Lower lobe of right lung (tissue), 2 donors: ENCODE data around the gene MAGI2. TPM values are rescaled to one million over a fixed set of nuclear protein-coding genes. Genes with fewer than 3 reads are reported as not detected.

ENCODE experiments used
- ATAC-seq, 2 donors: fragments of 200-7000 bp; cut with Tn5 transposase; one replicate each; pipeline ENCODE4 v1.9.1; 2020 to 2022; ENCODE audit warnings: mild to moderate bottlenecking in 2 of 2, moderate library complexity in 2 of 2
- DNase-seq: peaks from one replicate; pipeline ENCODE4 v3.0.0-alpha.2; 2020
- H3K27ac ChIP-seq: fragments of 200-600 bp; one replicate; pipeline ENCODE4 v1.8.0; 2022
- H3K27me3 ChIP-seq: fragments of 200-600 bp; one replicate; pipeline ENCODE4 v1.8.0; 2022; ENCODE audit warnings: low read depth
- H3K36me3 ChIP-seq: fragments of 200-600 bp; one replicate; pipeline ENCODE4 v1.8.0; 2022; ENCODE audit warnings: mild to moderate bottlenecking
- H3K4me1 ChIP-seq: fragments of 200-600 bp; one replicate; pipeline ENCODE4 v1.8.0; 2022
- H3K4me3 ChIP-seq: fragments of 200-600 bp; one replicate; pipeline ENCODE4 v1.8.0; 2022; ENCODE audit warnings: mild to moderate bottlenecking
- H3K9me3 ChIP-seq: fragments of 200-600 bp; one replicate; pipeline ENCODE4 v1.8.0; 2022
- intact Hi-C: fragments of 100-400 bp; cut with DNase I; formaldehyde crosslinking; loops from one replicate; pipeline ENCODE4 v1.11.0; 2022
- total RNA-seq: library from RNA; stranded (reverse); fragmentation: NEBNext Ultra II Directional; extraction: Animal tissue kit (Norgen Biotek cat#: 25700); gene quantifications from one replicate; pipeline ENCODE4 v1.2.1, GENCODE V29; 2021
- TF ChIP-seq, protein P1 (sequence below): fragments of 200-600 bp; IDR thresholded peaks from one replicate; pipeline ENCODE4 v1.8.0; 2022; ENCODE audit warnings: antibody characterized with exemption, mild to moderate bottlenecking
- donor health status: DM: no; HTN: yes; CAD: no; lungs with severe emphysema.

The MAGI2 gene
- total RNA-seq, 1 donor from 2014 or later: 15.3 TPM

DNA sequence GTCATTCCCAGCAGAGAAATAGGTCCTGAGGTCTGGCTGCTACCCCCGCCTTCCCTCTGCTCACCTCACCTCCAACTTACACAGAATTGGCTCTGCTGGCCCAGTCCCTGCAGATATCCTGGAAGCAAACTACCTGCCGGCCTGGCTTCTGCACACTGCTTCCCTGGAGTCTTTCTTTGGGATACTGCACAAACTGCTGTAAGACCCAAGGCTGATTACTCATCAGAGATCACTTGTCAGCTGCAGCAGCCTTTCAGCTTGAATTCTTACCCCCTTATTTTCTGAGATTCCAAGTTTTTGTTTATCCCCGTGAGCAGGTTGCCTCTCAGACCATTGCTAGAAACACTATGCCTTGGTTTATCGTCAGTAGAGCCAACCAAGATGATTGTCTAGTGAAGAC is 1228.5 kb downstream of the MAGI2 start:
- H3K36me3 ChIP-seq: no peaks in the 10 kb centered on the region
- DNase-seq: no peak
- no peak overlapping the region for H3K4me3 ChIP-seq
- peaks cover 6% of the 10 kb centered on the region for H3K4me1 ChIP-seq
- H3K27ac ChIP-seq: no peak overlapping the region
- H3K9me3 ChIP-seq: no peaks in the 10 kb centered on the region
- ATAC-seq: no peak
- intact Hi-C loops: no loop called here
- TF ChIP-seq, protein P1, sequence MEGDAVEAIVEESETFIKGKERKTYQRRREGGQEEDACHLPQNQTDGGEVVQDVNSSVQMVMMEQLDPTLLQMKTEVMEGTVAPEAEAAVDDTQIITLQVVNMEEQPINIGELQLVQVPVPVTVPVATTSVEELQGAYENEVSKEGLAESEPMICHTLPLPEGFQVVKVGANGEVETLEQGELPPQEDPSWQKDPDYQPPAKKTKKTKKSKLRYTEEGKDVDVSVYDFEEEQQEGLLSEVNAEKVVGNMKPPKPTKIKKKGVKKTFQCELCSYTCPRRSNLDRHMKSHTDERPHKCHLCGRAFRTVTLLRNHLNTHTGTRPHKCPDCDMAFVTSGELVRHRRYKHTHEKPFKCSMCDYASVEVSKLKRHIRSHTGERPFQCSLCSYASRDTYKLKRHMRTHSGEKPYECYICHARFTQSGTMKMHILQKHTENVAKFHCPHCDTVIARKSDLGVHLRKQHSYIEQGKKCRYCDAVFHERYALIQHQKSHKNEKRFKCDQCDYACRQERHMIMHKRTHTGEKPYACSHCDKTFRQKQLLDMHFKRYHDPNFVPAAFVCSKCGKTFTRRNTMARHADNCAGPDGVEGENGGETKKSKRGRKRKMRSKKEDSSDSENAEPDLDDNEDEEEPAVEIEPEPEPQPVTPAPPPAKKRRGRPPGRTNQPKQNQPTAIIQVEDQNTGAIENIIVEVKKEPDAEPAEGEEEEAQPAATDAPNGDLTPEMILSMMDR: no peak
- H3K27me3 ChIP-seq: no peaks in the 10 kb centered on the region

DNA sequence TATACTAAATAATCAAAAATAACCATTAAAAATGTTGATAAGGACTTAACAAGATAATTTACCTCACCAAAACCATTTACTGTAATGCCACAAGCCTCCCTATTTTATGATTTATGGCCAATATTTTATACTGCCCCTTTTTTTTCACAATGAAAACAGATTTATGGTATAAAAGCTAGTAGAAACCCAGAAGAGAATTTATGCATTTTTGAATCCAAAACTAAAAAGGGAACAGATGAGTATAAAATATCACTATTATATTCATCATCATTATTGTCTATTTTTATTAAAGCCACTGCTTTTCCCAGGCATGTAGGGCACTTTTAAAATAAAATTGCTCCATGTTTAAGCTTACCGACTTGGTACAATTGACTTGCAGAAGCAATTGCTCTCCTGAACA is 1229.9 kb downstream of the MAGI2 start:
- TF ChIP-seq, protein P1: no peak
- intact Hi-C loops: no loop called here

DNA sequence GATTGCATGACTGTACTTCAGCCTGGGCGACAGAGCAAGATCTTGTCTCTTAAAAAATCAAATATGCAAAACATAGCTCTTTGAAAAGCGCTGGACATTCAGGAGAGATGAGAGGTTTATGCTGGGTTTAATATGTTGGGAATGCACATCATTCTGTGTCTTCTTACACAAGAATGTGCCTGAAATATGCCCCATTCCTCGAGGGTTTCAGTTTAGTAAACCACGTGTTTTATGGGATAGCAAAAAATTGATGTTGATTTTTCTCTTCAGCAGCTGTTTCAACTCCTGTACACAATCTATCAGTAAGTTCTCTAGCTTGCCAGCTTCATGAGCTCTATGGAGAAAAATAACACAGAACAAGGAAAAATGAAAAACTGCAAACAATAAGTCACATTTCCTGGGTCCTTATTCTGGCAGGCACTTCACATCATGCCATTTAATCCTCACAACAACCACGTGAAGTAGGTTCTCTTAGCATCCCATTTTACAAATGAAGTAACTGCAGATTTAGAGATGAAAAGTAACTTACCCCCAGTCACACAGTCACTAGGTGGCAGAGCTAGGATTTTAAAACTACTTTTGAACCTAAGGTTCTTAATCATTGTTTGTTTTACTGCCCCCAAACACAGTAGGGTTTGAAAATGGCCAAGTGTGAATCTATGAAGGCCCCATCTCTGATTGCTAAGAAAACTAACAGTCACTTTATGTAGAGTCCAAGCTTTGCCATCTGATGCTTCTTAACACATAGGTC is 1231.3 kb downstream of the MAGI2 start:
- H3K4me1 ChIP-seq: peaks cover 6% of the 10 kb centered on the region
- no peak overlapping the region for H3K27ac ChIP-seq
- ATAC-seq (no peak), DNase-seq (no peak)
- H3K27me3 ChIP-seq: no peaks in the 10 kb centered on the region
- intact Hi-C loops: no loop called here
- no peaks in the 10 kb centered on the region for H3K9me3 ChIP-seq
- TF ChIP-seq, protein P1: no peak
- H3K36me3 ChIP-seq: no peaks in the 10 kb centered on the region
- no peak overlapping the region for H3K4me3 ChIP-seq

More for the DNA sequence above, 1229.9 kb downstream of the MAGI2 start:
- ATAC-seq (no peak), DNase-seq (no peak)
- H3K27ac ChIP-seq: no peak overlapping the region
- H3K4me3 ChIP-seq: no peak overlapping the region
- H3K27me3 ChIP-seq: no peaks in the 10 kb centered on the region
- H3K9me3 ChIP-seq: no peaks in the 10 kb centered on the region
- H3K4me1 ChIP-seq: peaks cover 6% of the 10 kb centered on the region
- no peaks in the 10 kb centered on the region for H3K36me3 ChIP-seq

DNA sequence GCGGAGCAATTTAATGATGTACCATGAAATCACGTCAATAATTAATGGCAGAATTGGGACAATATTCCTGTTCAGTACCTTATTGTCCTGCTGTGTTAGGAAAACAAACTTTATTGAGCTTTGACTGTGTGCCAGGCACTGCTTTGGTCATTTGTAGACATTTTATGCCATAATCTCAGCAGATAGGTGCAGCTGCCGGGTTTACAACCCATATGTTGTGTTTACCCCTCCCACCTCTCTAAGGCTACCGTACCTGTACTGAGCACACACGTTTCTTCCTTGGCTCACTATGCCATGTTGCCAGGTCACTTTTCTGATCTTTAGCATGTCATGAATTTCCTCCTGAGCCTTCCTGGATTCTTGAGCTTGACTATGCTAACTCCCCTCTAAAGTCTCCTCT is 1232.7 kb downstream of the MAGI2 start:
- no peak for DNase-seq

DNA sequence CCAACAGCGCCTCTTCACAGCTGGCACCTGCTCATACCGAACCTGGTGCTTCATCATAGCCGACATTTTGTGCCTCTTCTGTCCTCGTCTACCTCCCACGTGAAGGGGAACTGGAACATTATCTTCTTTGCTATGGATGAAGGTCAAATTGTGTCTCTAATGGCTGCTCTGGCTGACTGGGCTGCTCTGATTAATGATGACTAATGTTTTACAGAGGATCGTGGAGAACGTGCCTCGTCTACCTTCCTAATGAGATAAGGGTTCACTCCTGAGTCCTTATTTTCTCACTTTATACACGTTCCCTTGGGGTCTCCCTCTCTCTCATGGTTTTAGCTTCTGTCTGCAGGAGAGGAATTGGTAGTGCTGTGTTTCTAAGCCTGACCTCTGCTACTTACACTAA is 1234.6 kb downstream of the MAGI2 start:
- intact Hi-C loops: no loop called here
- ATAC-seq (no peak), DNase-seq (no peak)
- peaks cover 6% of the 10 kb centered on the region for H3K4me1 ChIP-seq
- H3K36me3 ChIP-seq: no peaks in the 10 kb centered on the region
- H3K27me3 ChIP-seq: no peaks in the 10 kb centered on the region
- no peaks in the 10 kb centered on the region for H3K9me3 ChIP-seq
- H3K27ac ChIP-seq: no peak overlapping the region
- TF ChIP-seq, protein P1: no peak
- no peak overlapping the region for H3K4me3 ChIP-seq

More for the DNA sequence above, 1232.7 kb downstream of the MAGI2 start:
- Histone ChIP-seq H3K4me1 (peaks cover 6% of the 10 kb centered on the region), H3K4me3 (no peak overlapping the region), H3K9me3 (no peaks in the 10 kb centered on the region), H3K36me3 (no peaks in the 10 kb centered on the region), H3K27ac (no peak overlapping the region), H3K27me3 (no peaks in the 10 kb centered on the region)
- intact Hi-C loops: no loop called here
- no peak for ATAC-seq
- TF ChIP-seq, protein P1: no peak
